B cell (primary cell): ENCODE results near the gene CHPT1. TPM values are rescaled to one million over a fixed set of nuclear protein-coding genes. Genes with fewer than 3 reads are reported as not detected.

ENCODE experiments used
- ATAC-seq: fragments of 200-7000 bp; cut with Tn5 transposase; one replicate; pipeline ENCODE4 v1.10.0; 2021; ENCODE audit warnings: low read depth, mild to moderate bottlenecking, moderate number of reproducible peaks, moderate library complexity
- CTCF ChIA-PET: fragments of 350-600 bp; sonication (Branson Sonifier 250); formaldehyde crosslinking; loops from one replicate; lab custom pipeline; 2021; ENCODE audit warnings: antibody characterized with exemption, inconsistent platforms; lab: Charles Lee
- POLR2A ChIA-PET: fragments of 350-600 bp; sonication (Branson Sonifier 250); formaldehyde crosslinking; loops from one replicate; lab custom pipeline; 2021; ENCODE audit warnings: antibody characterized with exemption; lab: Charles Lee
- DNase-seq: peaks from one replicate; pipeline ENCODE4 v3.0.0; 2013
- H2AFZ ChIP-seq: 2 replicates; pipeline ENCODE4 v1.6.1; 2012; ENCODE audit warnings: mild to moderate bottlenecking, low read depth, low read length; ENCODE audit not compliant: insufficient read depth, poor library complexity, severe bottlenecking
- H3K27ac ChIP-seq, 2 donors: 1 replicate in 1 of 2; 2 replicates in 1 of 2; pipeline ENCODE4 v1.5.1; 2012 to 2013; ENCODE audit warnings: low read length in 2 of 2, mild to moderate bottlenecking in 2 of 2, moderate library complexity in 1 of 2
- H3K27me3 ChIP-seq, 4 experiments: fragments of 200-600 bp in 1 of 4; sonication (generic) in 1 of 4; replicated peaks in 1 of 4; 1 replicate in 2 of 4; 2 replicates in 2 of 4; pipeline versions ENCODE4 v1.6.1 to v1.7.0; 2013 to 2016; ENCODE audit warnings: low read length in 3 of 4, mild to moderate bottlenecking in 2 of 4, mixed read lengths in 1 of 4, moderate library complexity in 1 of 4; ENCODE audit not compliant: insufficient read depth in 4 of 4, control insufficient read depth in 3 of 4; ENCODE audit errors: control extremely low read depth in 1 of 4
- H3K36me3 ChIP-seq, 2 experiments: replicated peaks in 1 of 2; 1 replicate in 1 of 2; 2 replicates in 1 of 2; pipeline versions ENCODE4 v1.6.1 to v1.7.1; 2013; ENCODE audit warnings: low read length in 1 of 2; ENCODE audit not compliant: insufficient read depth in 2 of 2, control insufficient read depth in 1 of 2; ENCODE audit errors: control extremely low read depth in 1 of 2, extremely low read depth in 1 of 2
- H3K4me1 ChIP-seq, 2 donors: fragments of 200-600 bp in 1 of 2; sonication (generic) in 1 of 2; 1 replicate in 1 of 2; 2 replicates in 1 of 2; pipeline versions ENCODE4 v1.5.1 to v1.6.1; 2013 to 2017; ENCODE audit warnings: low read length in 2 of 2; ENCODE audit not compliant: control insufficient read depth in 2 of 2, insufficient read depth in 2 of 2
- H3K4me2 ChIP-seq: replicated peaks from 2 replicates; pipeline ENCODE3; 2012; ENCODE audit warnings: mild to moderate bottlenecking, low read depth, low read length; ENCODE audit not compliant: poor library complexity, severe bottlenecking
- H3K4me3 ChIP-seq, 5 experiments: fragments of 200-600 bp in 1 of 5; sonication (generic) in 1 of 5; 1 replicate in 3 of 5; 2 replicates in 2 of 5; pipeline versions ENCODE4 v1.5.1 to v1.7.0; 2011 to 2016; ENCODE audit warnings: low read length in 4 of 5, mild to moderate bottlenecking in 4 of 5, low read depth in 2 of 5, control low read depth in 1 of 5, moderate library complexity in 1 of 5; ENCODE audit not compliant: insufficient read depth in 1 of 5; ENCODE audit errors: control extremely low read depth in 1 of 5, extremely low read depth in 1 of 5
- H3K79me2 ChIP-seq: fragments of 200-600 bp; sonication (generic); one replicate; pipeline ENCODE4 v1.6.0; 2016; ENCODE audit warnings: low read length; ENCODE audit not compliant: control insufficient read depth, insufficient read depth
- H3K9ac ChIP-seq: fragments of 200-600 bp; sonication (generic); 2 replicates; pipeline ENCODE4 v1.6.1; 2017; ENCODE audit warnings: mild to moderate bottlenecking, low read length, moderate library complexity
- H3K9me3 ChIP-seq, 3 donors: one replicate each; pipeline versions ENCODE4 v1.6.1 to v1.7.1; 2013; ENCODE audit warnings: low read length in 2 of 3; ENCODE audit not compliant: control insufficient read depth in 2 of 3, insufficient read depth in 1 of 3; ENCODE audit errors: control extremely low read depth in 1 of 3
- H4K20me1 ChIP-seq: 2 replicates; pipeline ENCODE4 v1.6.0; 2012; ENCODE audit warnings: mild to moderate bottlenecking, low read length; ENCODE audit not compliant: insufficient read depth, control insufficient read depth, poor library complexity, severe bottlenecking
- H3K27ac Mint-ChIP-seq: one replicate; pipeline ENCODE4 v1.8.0; 2021; ENCODE audit warnings: mixed read lengths
- H3K27me3 Mint-ChIP-seq: one replicate; pipeline ENCODE4 v1.8.0; 2021; ENCODE audit warnings: mixed read lengths
- H3K4me1 Mint-ChIP-seq: one replicate; pipeline ENCODE4 v1.8.0; 2021; ENCODE audit warnings: mixed read lengths
- H3K4me3 Mint-ChIP-seq: one replicate; pipeline ENCODE4 v1.8.0; 2021; ENCODE audit warnings: mixed read lengths
- H3K9me3 Mint-ChIP-seq: one replicate; pipeline ENCODE4 v1.8.0; 2022; ENCODE audit warnings: mixed read lengths; ENCODE audit not compliant: insufficient read depth
- EZH2 ChIP-seq: IDR thresholded peaks from 2 replicates; pipeline ENCODE4 v1.6.1; 2012; ENCODE audit warnings: borderline replicate concordance, low read depth, mild to moderate bottlenecking, moderate library complexity, low read length; ENCODE audit not compliant: insufficient read depth, poor library complexity, severe bottlenecking
- WGBS: methylation state at CpG from one replicate; pipeline ENCODE4 v1.1.5; 2013; ENCODE audit warnings: missing lambda C conversion rate; ENCODE audit not compliant: insufficient coverage; 5-methylcytosine and 5-hydroxymethylcytosine counted together
- intact Hi-C: fragments of 100-400 bp; cut with micrococcal nuclease; formaldehyde crosslinking; loops from one replicate; pipeline ENCODE4 v1.10.0; 2022
- polyA plus RNA-seq: library from polyadenylated mRNA; depleted of rRNA; stranded (reverse); fragments of >200 nt; gene quantifications from 2 replicates; pipeline ENCODE4 v1.2.3, GENCODE V29; 2012
- total RNA-seq, 2 donors: library from RNA; stranded (reverse); fragments of 120-200 nt in 1 of 2; gene quantifications; 1 replicate in 1 of 2; 2 replicates in 1 of 2; pipeline versions ENCODE4 v1.2.3 to v1.2.4, GENCODE V29; 2013 to 2022
- TF ChIP-seq, protein P1 (sequence below): fragments of 200-600 bp; IDR thresholded peaks from one replicate; pipeline ENCODE4 v1.8.0; 2022; ENCODE audit warnings: antibody characterized with exemption, mild to moderate bottlenecking

Gene CHPT1
- total and polyA plus RNA-seq, 2 donors (not counting 1 experiment from before 2014, with no cell fraction given): 46.9 to 215 TPM

DNA sequence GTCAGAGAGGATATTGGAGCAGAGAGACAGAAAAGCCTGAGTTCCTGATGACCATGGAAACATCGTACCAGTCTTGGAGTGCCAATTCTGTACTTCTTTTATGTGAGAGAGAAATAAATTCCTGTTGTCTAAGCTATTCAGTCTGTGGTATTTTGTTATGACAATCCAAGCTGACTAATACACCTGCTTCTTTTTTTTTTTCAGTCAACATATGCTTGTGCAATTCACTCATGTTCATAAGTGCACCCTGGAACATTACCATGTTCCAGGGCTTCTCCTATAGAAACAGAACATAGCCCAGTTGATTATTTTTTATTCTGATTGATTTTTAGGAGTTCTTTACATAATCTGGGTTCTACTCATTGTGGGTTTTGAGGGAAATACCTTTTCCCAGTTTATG is 1.7 kb upstream of the CHPT1 start:
- no peak overlapping the region for H3K4me2 ChIP-seq
- 83% methylated on average over 1 of the region's 1 CpG for WGBS
- H3K4me3 ChIP-seq: no peak overlapping the region
- H3K4me1 ChIP-seq: peaks cover 26 to 30% of the 10 kb centered on the region in 2 donors
- ChIA-PET CTCF (interaction anchor here (1.4 to 1.7 kb wide), 2 partner anchors 48 to 64 kb away, joined by 3 to 5 read pairs; no protein-coding TSS in a partner anchor), POLR2A (no interaction called here)
- H3K27ac Mint-ChIP-seq: peak overlapping the region; percentile 98
- H3K36me3 ChIP-seq: no peaks in the 10 kb centered on the region
- no peaks in the 10 kb centered on the region for H3K9me3 ChIP-seq
- H3K27me3 ChIP-seq: no peaks in the 10 kb centered on the region
- H3K27ac ChIP-seq: peak overlapping the region in 1 of 2 donors; percentile 88
- no peak for DNase-seq
- ATAC-seq: no peak
- H3K4me3 Mint-ChIP-seq: peak overlapping the region; percentile 39
- H3K27me3 Mint-ChIP-seq: no peaks in the 10 kb centered on the region
- no peaks in the 10 kb centered on the region for H3K9me3 Mint-ChIP-seq
- peaks cover 50% of the 10 kb centered on the region for H3K4me1 Mint-ChIP-seq
- H3K9ac ChIP-seq: no peak overlapping the region
- H3K79me2 ChIP-seq: peaks cover 64% of the 10 kb centered on the region
- H2AFZ ChIP-seq: peak overlapping the region; percentile 97
- H4K20me1 ChIP-seq: no peaks in the 10 kb centered on the region
- intact Hi-C loops: loop anchor here (5.0 kb wide), 4 partner anchors 38 to 367 kb away; partner anchors contain the start of genes ARL1 and WASHC3
- TF ChIP-seq EZH2: no peak

- Mint-ChIP-seq H3K9me3 (no peaks in the 10 kb centered on the region), H3K27ac (peak overlapping the region; percentile 98), H3K4me1 (peaks cover 54% of the 10 kb centered on the region), H3K27me3 (no peaks in the 10 kb centered on the region), H3K4me3 (peak overlapping the region; percentile 99)
- peak overlapping the region; percentile 75 to 90 (median 83) for H3K4me3 ChIP-seq
- POLR2A ChIA-PET: interaction anchor here (0.6 to 3.1 kb wide), 2 partner anchors 47 to 142 kb away, joined by 3 to 34 read pairs; no protein-coding TSS in a partner anchor
- intact Hi-C loops: loop anchor here (1.0 to 5.0 kb wide), 6 partner anchors 25 to 366 kb away; partner anchors contain the start of genes ARL1 and WASHC3
- H3K79me2 ChIP-seq: peaks cover 67% of the 10 kb centered on the region
- ATAC-seq (no peak), DNase-seq (no peak)
- H3K4me1 ChIP-seq: peaks cover 26 to 27% of the 10 kb centered on the region in 2 donors
- peak overlapping the region; percentile 90 for H3K9ac ChIP-seq
- H4K20me1 ChIP-seq: no peaks in the 10 kb centered on the region
- WGBS: 40% methylated on average over 16 of the region's 18 CpGs
- H3K27ac ChIP-seq: peak overlapping the region; percentile 83 to 88
- no peaks in the 10 kb centered on the region for H3K27me3 ChIP-seq
- peak overlapping the region; percentile 97 for H2AFZ ChIP-seq
- H3K4me2 ChIP-seq: peak overlapping the region; percentile 94
- H3K36me3 ChIP-seq: no peaks in the 10 kb centered on the region
- TF ChIP-seq, protein P1, sequence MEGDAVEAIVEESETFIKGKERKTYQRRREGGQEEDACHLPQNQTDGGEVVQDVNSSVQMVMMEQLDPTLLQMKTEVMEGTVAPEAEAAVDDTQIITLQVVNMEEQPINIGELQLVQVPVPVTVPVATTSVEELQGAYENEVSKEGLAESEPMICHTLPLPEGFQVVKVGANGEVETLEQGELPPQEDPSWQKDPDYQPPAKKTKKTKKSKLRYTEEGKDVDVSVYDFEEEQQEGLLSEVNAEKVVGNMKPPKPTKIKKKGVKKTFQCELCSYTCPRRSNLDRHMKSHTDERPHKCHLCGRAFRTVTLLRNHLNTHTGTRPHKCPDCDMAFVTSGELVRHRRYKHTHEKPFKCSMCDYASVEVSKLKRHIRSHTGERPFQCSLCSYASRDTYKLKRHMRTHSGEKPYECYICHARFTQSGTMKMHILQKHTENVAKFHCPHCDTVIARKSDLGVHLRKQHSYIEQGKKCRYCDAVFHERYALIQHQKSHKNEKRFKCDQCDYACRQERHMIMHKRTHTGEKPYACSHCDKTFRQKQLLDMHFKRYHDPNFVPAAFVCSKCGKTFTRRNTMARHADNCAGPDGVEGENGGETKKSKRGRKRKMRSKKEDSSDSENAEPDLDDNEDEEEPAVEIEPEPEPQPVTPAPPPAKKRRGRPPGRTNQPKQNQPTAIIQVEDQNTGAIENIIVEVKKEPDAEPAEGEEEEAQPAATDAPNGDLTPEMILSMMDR: no peak
- TF ChIP-seq EZH2: no peak
- CTCF ChIA-PET: interaction anchor here (1.4 to 1.9 kb wide), 4 partner anchors 47 to 63 kb away, joined by 3 to 10 read pairs (median 5); no protein-coding TSS in a partner anchor
- no peaks in the 10 kb centered on the region for H3K9me3 ChIP-seq
These were observed 916 bp upstream of the CHPT1 start for GRCh38 chr12:101696251-101697196.
